ENCODE measurements around the gene RSKR.

The RSKR gene

GRCh38 chr17:28655160-28655559 is 41.2 kb upstream of the RSKR start:
- DNase-seq (ENCODE audit: low read depth) = no peak
- TF ChIP-seq CTCF (IDR thresholded peaks at IDR 0.05; ENCODE audit: control insufficient read depth, extremely low read depth, insufficient read depth) = no peak
- no peak overlapping the region for H3K4me3 ChIP-seq (ENCODE audit: low read depth, low read length)

GRCh38 chr17:28648698-28649097 is 34.7 kb upstream of the RSKR start:
- no peak overlapping the region for H3K4me3 ChIP-seq (ENCODE audit: low read depth, low read length)
- no peak for DNase-seq (ENCODE audit: low read depth)
- no peak for TF ChIP-seq CTCF (IDR thresholded peaks at IDR 0.05; ENCODE audit: control insufficient read depth, extremely low read depth, insufficient read depth)

GRCh38 chr17:28646039-28646754 is 32.2 kb upstream of the RSKR start:
- no peak for DNase-seq (ENCODE audit: low read depth)
- TF ChIP-seq CTCF (IDR thresholded peaks at IDR 0.05; ENCODE audit: control insufficient read depth, extremely low read depth, insufficient read depth) = no peak
- H3K4me3 ChIP-seq (ENCODE audit: low read depth, low read length) = no peak overlapping the region

GRCh38 chr17:28645576-28645939 is 31.6 kb upstream of the RSKR start:
- peak overlapping the region; percentile 99 for H3K4me3 ChIP-seq (ENCODE audit: low read depth, low read length)
- TF ChIP-seq CTCF (IDR thresholded peaks at IDR 0.05; ENCODE audit: control insufficient read depth, extremely low read depth, insufficient read depth) = no peak
- DNase-seq (ENCODE audit: low read depth) = no peak

- no peak for TF ChIP-seq CTCF (IDR thresholded peaks at IDR 0.05; ENCODE audit: control insufficient read depth, extremely low read depth, insufficient read depth)
- peak within 1 kb of the TSS; percentile 99 for H3K4me3 ChIP-seq (ENCODE audit: low read depth, low read length)
- peak; percentile 78 for DNase-seq (ENCODE audit: low read depth)
These were observed 31.0 kb upstream of the RSKR start, which contains the start of gene BLTP2 for GRCh38 chr17:28644787-28645575. BLTP2 (minus strand) TSS chr17:28645158; CDS start chr17:28645056, 102 bp downstream.

- DNase-seq (ENCODE audit: low read depth) = peak; percentile 35
- TF ChIP-seq CTCF (IDR thresholded peaks at IDR 0.05; ENCODE audit: control insufficient read depth, extremely low read depth, insufficient read depth) = peak; percentile 32; the same call in 1 of the 2 replicates
- H3K4me3 ChIP-seq (ENCODE audit: low read depth, low read length) = peak overlapping the region; percentile 99
These were observed 30.2 kb upstream of the RSKR start for GRCh38 chr17:28643983-28644786.

Data from LNCaP clone FGC (cell line).